Psoas muscle (tissue), 8 donors: ENCODE results near the gene NOD2. TPM values are rescaled to one million over a fixed set of nuclear protein-coding genes. Genes with fewer than 3 reads are reported as not detected.

Experiments used
- ATAC-seq, 4 donors: fragments of 200-7000 bp; cut with Tn5 transposase; one replicate each; pipeline ENCODE4 v1.9.1; 2020; ENCODE audit warnings: moderate library complexity in 3 of 4, mild to moderate bottlenecking in 2 of 4
- DNase-seq, 2 donors: peaks; one replicate each; pipeline ENCODE4 v3.0.0-alpha.2; 2020
- H3K27ac ChIP-seq: fragments of 200-600 bp; one replicate; pipeline ENCODE4 v1.8.0; 2022
- H3K27me3 ChIP-seq, 3 donors: fragments of 200-600 bp in 1 of 3; one replicate each; pipeline versions ENCODE4 v1.6.1 to v1.8.0; 2013 to 2022; ENCODE audit warnings: low read length in 2 of 3, mild to moderate bottlenecking in 2 of 3, moderate library complexity in 1 of 3; ENCODE audit not compliant: insufficient read depth in 3 of 3
- H3K36me3 ChIP-seq, 2 donors: fragments of 200-600 bp in 1 of 2; one replicate each; pipeline versions ENCODE4 v1.6.1 to v1.8.0; 2013 to 2022; ENCODE audit warnings: low read depth in 1 of 2, mild to moderate bottlenecking in 1 of 2, moderate library complexity in 1 of 2; ENCODE audit not compliant: insufficient read depth in 1 of 2
- H3K4me1 ChIP-seq: fragments of 200-600 bp; one replicate; pipeline ENCODE4 v1.8.0; 2022
- H3K4me3 ChIP-seq: fragments of 200-600 bp; one replicate; pipeline ENCODE4 v1.8.0; 2022; ENCODE audit warnings: mild to moderate bottlenecking
- H3K9me3 ChIP-seq: fragments of 200-600 bp; one replicate; pipeline ENCODE4 v1.8.0; 2022
- WGBS, 3 donors: extraction: QIAGEN DNeasy Blood & Tissue Kit; methylation state at CpG; one replicate each; pipeline versions ENCODE4 v1.1.6 to v1.1.7; 2013; 5-methylcytosine and 5-hydroxymethylcytosine counted together
- intact Hi-C, 2 donors: fragments of 100-400 bp; cut with DNase I; formaldehyde crosslinking; loops; one replicate each; pipeline versions ENCODE4 v1.11.0 to v1.14.2; 2022
- polyA plus RNA-seq, 3 donors: library from polyadenylated mRNA; stranded (reverse); fragments of 200-250 nt; gene quantifications; one replicate each; pipeline ENCODE4 v1.2.3, GENCODE V29; 2013
- total RNA-seq, 4 donors: library from RNA; stranded (reverse); fragmentation: NEBNext Ultra II Directional in 2 of 4; extraction: Animal tissue kit (Norgen Biotek cat#: 25700) in 2 of 4; gene quantifications; one replicate each; pipeline versions ENCODE4 v1.2.1 to v1.2.4, GENCODE V29; 2021 to 2023
- TF ChIP-seq, protein P1 (sequence below): fragments of 200-600 bp; IDR thresholded peaks from one replicate; pipeline ENCODE4 v1.8.0; 2022; ENCODE audit warnings: antibody characterized with exemption
- donor health status: healthy with polysubstance abuse.
- donor health status: DM: no; HTN: no; CAD: no; lungs with moderate emphysema.
- donor health status: Bipolar disorder and iron deficiency.
- donor health status: healthy.
- donor health status: DM: yes; HTN: yes; CAD: no.
- donor health status: DM: no; HTN: no; CAD: no.
- donor health status: DM: no; HTN: no; CAD: no.
- donor health status: DM: yes; HTN: yes; CAD: no.

NOD2 gene
- total and polyA plus RNA-seq, 7 donors = 0.07 to 0.74 (median 0.25) TPM

DNA sequence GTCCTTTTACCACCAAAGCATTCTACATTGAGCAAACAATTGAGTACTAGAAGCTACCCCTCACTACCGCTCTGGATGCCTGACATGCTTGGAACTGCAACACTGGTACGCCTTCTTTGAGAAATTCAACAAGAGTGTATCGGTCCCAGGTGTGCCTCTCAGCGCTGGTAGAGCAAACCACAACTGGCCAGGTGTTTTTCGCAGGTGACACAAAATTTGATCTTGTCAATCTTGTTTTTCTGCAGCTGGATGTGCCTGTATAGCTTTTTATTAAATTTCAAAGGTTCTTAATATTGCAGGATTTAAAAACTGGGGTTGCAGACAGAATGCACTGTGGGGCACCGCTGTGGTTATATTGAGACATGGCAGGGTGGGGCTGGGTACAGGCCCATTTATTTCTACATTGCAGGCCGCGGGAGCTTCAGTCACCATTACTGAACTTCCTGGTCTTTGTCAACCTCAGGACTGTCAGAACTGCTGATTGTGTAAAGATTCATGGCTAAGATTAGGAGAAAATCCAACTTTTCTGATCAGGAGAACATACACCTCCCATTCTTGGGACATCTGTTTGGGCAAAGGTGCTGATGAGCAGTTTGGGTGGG lies 7.8 kb upstream of the NOD2 start:
- no peaks in the 10 kb centered on the region for H3K9me3 ChIP-seq
- H3K27me3 ChIP-seq = no peaks in the 10 kb centered on the region
- no peaks in the 10 kb centered on the region for H3K4me1 ChIP-seq
- no peak overlapping the region for H3K4me3 ChIP-seq
- DNase-seq (no peak), ATAC-seq (no peak)
- H3K36me3 ChIP-seq = no peaks in the 10 kb centered on the region
- intact Hi-C loops = no loop called here
- TF ChIP-seq, protein P1, sequence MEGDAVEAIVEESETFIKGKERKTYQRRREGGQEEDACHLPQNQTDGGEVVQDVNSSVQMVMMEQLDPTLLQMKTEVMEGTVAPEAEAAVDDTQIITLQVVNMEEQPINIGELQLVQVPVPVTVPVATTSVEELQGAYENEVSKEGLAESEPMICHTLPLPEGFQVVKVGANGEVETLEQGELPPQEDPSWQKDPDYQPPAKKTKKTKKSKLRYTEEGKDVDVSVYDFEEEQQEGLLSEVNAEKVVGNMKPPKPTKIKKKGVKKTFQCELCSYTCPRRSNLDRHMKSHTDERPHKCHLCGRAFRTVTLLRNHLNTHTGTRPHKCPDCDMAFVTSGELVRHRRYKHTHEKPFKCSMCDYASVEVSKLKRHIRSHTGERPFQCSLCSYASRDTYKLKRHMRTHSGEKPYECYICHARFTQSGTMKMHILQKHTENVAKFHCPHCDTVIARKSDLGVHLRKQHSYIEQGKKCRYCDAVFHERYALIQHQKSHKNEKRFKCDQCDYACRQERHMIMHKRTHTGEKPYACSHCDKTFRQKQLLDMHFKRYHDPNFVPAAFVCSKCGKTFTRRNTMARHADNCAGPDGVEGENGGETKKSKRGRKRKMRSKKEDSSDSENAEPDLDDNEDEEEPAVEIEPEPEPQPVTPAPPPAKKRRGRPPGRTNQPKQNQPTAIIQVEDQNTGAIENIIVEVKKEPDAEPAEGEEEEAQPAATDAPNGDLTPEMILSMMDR = no peak
- 92 to 96% (median 95%) methylated on average over 8 of the region's 8 CpGs for WGBS, 3 donors
- H3K27ac ChIP-seq = no peak overlapping the region

DNA sequence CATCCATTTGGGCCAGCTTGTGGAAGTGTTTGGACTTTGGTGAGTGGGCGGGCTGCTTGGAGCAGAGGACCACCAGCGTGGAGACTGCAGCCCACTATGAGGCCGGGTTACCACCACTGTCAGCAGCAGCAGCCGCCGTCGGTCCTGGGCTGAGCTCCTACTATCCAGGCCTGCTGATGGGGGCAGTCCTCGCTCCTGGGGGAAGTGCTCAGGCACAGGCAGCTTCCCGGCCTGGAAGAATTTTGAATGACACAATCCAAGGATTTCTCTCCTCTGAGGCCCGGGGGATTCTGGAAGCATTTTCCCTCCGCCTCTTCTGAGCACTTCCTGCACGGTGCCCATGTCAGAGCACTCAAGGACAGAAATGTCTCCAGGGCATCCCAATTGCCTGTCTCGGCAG lies 5.3 kb upstream of the NOD2 start:
- Histone ChIP-seq H3K4me3 (no peak overlapping the region), H3K4me1 (no peaks in the 10 kb centered on the region), H3K9me3 (no peaks in the 10 kb centered on the region), H3K27me3 (no peaks in the 10 kb centered on the region), H3K27ac (no peak overlapping the region), H3K36me3 (no peaks in the 10 kb centered on the region)
- TF ChIP-seq, protein P1 = no peak
- intact Hi-C loops = no loop called here
- DNase-seq (no peak), ATAC-seq (peak in 1 of 4 donors; percentile 16)
- 49 to 58% (median 51%) methylated on average over 12 of the region's 12 CpGs for WGBS, 3 donors

DNA sequence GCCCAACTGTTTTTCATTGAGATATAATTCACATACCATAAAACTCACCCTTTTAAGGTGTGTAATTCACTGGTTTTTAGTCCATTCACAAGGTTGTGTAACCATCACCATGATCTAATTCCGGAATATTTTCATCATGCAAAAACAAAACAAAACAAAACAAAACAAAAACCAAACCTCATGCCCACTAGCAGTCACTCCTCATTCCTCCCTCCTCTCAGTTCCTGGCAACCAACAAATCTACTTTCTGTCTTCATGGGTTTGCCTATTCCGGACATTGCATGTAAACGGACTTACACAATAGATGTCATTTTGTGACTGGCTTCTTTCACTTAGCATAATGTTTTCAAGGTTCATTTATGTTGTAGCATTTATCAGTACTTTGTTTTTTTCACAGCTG lies 4.5 kb upstream of the NOD2 start:
- DNase-seq = no peak
- H3K4me3 ChIP-seq = no peak overlapping the region
- 75 to 88% (median 83%) methylated on average over 3 of the region's 3 CpGs for WGBS, 3 donors
- no peaks in the 10 kb centered on the region for H3K36me3 ChIP-seq
- TF ChIP-seq, protein P1 = no peak
- no peak for ATAC-seq
- no peak overlapping the region for H3K27ac ChIP-seq
- H3K4me1 ChIP-seq = no peaks in the 10 kb centered on the region
- H3K27me3 ChIP-seq = no peaks in the 10 kb centered on the region
- intact Hi-C loops = no loop called here
- H3K9me3 ChIP-seq = no peaks in the 10 kb centered on the region

DNA sequence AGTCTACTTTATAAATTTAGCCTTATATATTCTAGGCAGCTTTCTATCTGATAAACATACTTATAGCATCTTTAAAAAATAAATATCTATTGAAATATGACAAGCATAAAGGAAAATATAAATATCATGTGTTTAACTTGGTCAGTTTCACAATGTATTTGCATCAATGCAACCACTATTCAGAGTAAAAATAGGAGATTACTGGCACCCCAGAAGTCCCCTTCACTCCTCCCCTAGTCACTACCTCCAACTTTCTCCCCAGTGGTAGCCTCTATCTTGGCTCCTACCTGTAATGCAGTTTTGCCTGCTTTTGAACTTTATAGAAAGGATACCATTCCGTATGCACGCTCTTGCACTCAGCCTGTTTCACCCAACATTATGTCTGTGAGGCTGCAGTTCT lies 3.2 kb upstream of the NOD2 start:
- DNase-seq (no peak), ATAC-seq (no peak)
- 97 to 100% (median 99%) methylated on average over 2 of the region's 2 CpGs for WGBS, 3 donors
- TF ChIP-seq, protein P1 = no peak
- H3K4me1 ChIP-seq = no peaks in the 10 kb centered on the region
- no peaks in the 10 kb centered on the region for H3K36me3 ChIP-seq
- no peak overlapping the region for H3K4me3 ChIP-seq
- H3K27ac ChIP-seq = no peak overlapping the region
- intact Hi-C loops = loop anchor here in 1 of 2 donors (10.0 kb wide), 1 partner anchor 115 kb away; no protein-coding TSS in a partner anchor
- H3K9me3 ChIP-seq = no peaks in the 10 kb centered on the region
- H3K27me3 ChIP-seq = no peaks in the 10 kb centered on the region

DNA sequence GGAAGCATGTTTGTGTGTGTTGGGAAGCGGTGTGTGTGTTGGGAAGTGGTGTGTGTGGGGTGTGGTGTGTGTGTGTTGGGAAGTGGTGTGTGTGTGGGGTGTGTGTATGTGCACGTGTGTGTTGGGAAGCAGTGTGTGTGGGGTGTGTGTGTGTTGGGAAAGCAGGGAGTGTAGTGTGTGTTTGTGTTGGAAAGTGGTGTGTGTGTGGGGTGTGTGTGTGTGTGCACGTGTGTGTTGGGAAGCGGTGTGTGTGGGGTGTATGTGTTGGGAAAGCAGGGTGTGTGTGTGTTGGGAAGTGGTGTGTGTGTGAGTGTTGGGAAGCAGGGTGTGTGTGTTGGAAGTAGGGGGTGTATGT lies 785 bp upstream of the NOD2 start:
- TF ChIP-seq, protein P1 = no peak
- ATAC-seq (no peak), DNase-seq (no peak)
- Histone ChIP-seq H3K9me3 (no peaks in the 10 kb centered on the region), H3K4me1 (peaks cover 9% of the 10 kb centered on the region), H3K27me3 (no peaks in the 10 kb centered on the region), H3K27ac (no peak overlapping the region), H3K4me3 (no peak overlapping the region), H3K36me3 (no peaks in the 10 kb centered on the region)
- 84 to 98% (median 91%) methylated on average over 4 of the region's 4 CpGs for WGBS, 3 donors
- intact Hi-C loops = loop anchor here in 1 of 2 donors (10.0 kb wide), 1 partner anchor 112 kb away; no protein-coding TSS in a partner anchor
